SK-N-SH treated with all-trans-retinoic acid at 6 μM for 48 hours (cell line): ENCODE results near the gene COX7A2L.

Source experiments
- ATAC-seq: fragments of 200-7000 bp; cut with Tn5 transposase; 3 replicates; pipeline ENCODE4 v1.9.1; 2020; ENCODE audit warnings: mild to moderate bottlenecking, moderate library complexity
- ARNTL ChIP-seq: fragments of 450-650 bp; formaldehyde crosslinking; IDR thresholded peaks from 2 replicates; pipeline ENCODE4 v1.5.0; 2020; ENCODE audit warnings: low read depth, mild to moderate bottlenecking, moderate library complexity, borderline replicate concordance
- BACH2 ChIP-seq: fragments of 250-450 bp; sonication (Bioruptor Pico); IDR thresholded peaks from 2 replicates; pipeline ENCODE4 v1.9.0; 2021; ENCODE audit warnings: mild to moderate bottlenecking, borderline replicate concordance
- CSDC2 ChIP-seq: fragments of 250-450 bp; sonication (Bioruptor Pico); IDR thresholded peaks from 2 replicates; pipeline ENCODE4 v1.5.0; 2020; ENCODE audit warnings: mild to moderate bottlenecking, moderate library complexity
- ESRRG ChIP-seq: fragments of 250-450 bp; sonication (Bioruptor Pico); IDR thresholded peaks from 2 replicates; pipeline ENCODE4 v1.6.1; 2021; ENCODE audit warnings: mild to moderate bottlenecking
- GLIS3 ChIP-seq: fragments of 250-450 bp; sonication (Bioruptor Pico); IDR thresholded peaks from 2 replicates; pipeline ENCODE4 v1.5.0; 2020; ENCODE audit warnings: mild to moderate bottlenecking, moderate library complexity
- ISL1 ChIP-seq: fragments of 250-450 bp; sonication (Bioruptor Pico); IDR thresholded peaks from 2 replicates; pipeline ENCODE4 v2.1.2; 2022; ENCODE audit warnings: mild to moderate bottlenecking, moderate library complexity
- PPARA ChIP-seq: fragments of 250-450 bp; sonication (Bioruptor Pico); IDR thresholded peaks from 2 replicates; pipeline ENCODE4 v1.5.0; 2020; ENCODE audit warnings: mild to moderate bottlenecking, borderline replicate concordance
- RARB ChIP-seq: fragments of 250-450 bp; sonication (Bioruptor Pico); IDR thresholded peaks from 2 replicates; pipeline ENCODE4 v1.8.0; 2021; ENCODE audit warnings: mild to moderate bottlenecking, moderate library complexity
- SNAI2 ChIP-seq: fragments of 250-450 bp; sonication (Bioruptor Pico); IDR thresholded peaks from 2 replicates; pipeline ENCODE4 v1.5.0; 2020; ENCODE audit warnings: mild to moderate bottlenecking, moderate library complexity
- TOX ChIP-seq: fragments of 250-450 bp; sonication (Bioruptor Pico); IDR thresholded peaks from 2 replicates; pipeline ENCODE4 v1.8.0; 2021; ENCODE audit warnings: mild to moderate bottlenecking, moderate library complexity, borderline replicate concordance
- ZC3H10 ChIP-seq: fragments of 250-450 bp; sonication (Bioruptor Pico); IDR thresholded peaks from 2 replicates; pipeline ENCODE4 v1.5.1; 2021; ENCODE audit warnings: mild to moderate bottlenecking, moderate library complexity
- ZFP3 ChIP-seq: fragments of 250-450 bp; sonication (Bioruptor Pico); IDR thresholded peaks from 2 replicates; pipeline ENCODE4 v1.5.0; 2020; ENCODE audit warnings: mild to moderate bottlenecking, moderate library complexity
- ZFP30 ChIP-seq: fragments of 450-650 bp; formaldehyde crosslinking; IDR thresholded peaks from 2 replicates; pipeline ENCODE4 v1.5.0; 2022; ENCODE audit warnings: mild to moderate bottlenecking, moderate library complexity
- ZNF565 ChIP-seq: fragments of 450-650 bp; formaldehyde crosslinking; conservative IDR thresholded peaks from 2 replicates; pipeline ENCODE4 v1.5.0; 2020; ENCODE audit warnings: low read depth, mild to moderate bottlenecking, moderate library complexity
- ZNF70 ChIP-seq: fragments of 450-650 bp; formaldehyde crosslinking; IDR thresholded peaks from 2 replicates; pipeline ENCODE4 v1.5.0; 2020; ENCODE audit warnings: mild to moderate bottlenecking, moderate library complexity
- ZNF8 ChIP-seq: fragments of 450-650 bp; formaldehyde crosslinking; IDR thresholded peaks from 2 replicates; pipeline ENCODE4 v1.5.0; 2020; ENCODE audit warnings: mild to moderate bottlenecking, moderate library complexity
- TF ChIP-seq, protein P1 (sequence below): fragments of 250-450 bp; sonication (Bioruptor Pico); IDR thresholded peaks from 2 replicates; pipeline ENCODE4 v1.5.0; 2020; ENCODE audit warnings: mild to moderate bottlenecking, moderate library complexity
- TF ChIP-seq, protein P2 (sequence below): fragments of 250-450 bp; sonication (Bioruptor Pico); IDR thresholded peaks from 2 replicates; pipeline ENCODE4 v1.8.0; 2021; ENCODE audit warnings: low read depth, mild to moderate bottlenecking, moderate library complexity, borderline replicate concordance
- TF ChIP-seq, protein P3 (sequence below): fragments of 250-450 bp; sonication (Bioruptor Pico); IDR thresholded peaks from 2 replicates; pipeline ENCODE4 v1.5.1; 2020; ENCODE audit warnings: low read depth, mild to moderate bottlenecking, moderate library complexity

Gene COX7A2L, protein sequence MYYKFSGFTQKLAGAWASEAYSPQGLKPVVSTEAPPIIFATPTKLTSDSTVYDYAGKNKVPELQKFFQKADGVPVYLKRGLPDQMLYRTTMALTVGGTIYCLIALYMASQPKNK

DNA sequence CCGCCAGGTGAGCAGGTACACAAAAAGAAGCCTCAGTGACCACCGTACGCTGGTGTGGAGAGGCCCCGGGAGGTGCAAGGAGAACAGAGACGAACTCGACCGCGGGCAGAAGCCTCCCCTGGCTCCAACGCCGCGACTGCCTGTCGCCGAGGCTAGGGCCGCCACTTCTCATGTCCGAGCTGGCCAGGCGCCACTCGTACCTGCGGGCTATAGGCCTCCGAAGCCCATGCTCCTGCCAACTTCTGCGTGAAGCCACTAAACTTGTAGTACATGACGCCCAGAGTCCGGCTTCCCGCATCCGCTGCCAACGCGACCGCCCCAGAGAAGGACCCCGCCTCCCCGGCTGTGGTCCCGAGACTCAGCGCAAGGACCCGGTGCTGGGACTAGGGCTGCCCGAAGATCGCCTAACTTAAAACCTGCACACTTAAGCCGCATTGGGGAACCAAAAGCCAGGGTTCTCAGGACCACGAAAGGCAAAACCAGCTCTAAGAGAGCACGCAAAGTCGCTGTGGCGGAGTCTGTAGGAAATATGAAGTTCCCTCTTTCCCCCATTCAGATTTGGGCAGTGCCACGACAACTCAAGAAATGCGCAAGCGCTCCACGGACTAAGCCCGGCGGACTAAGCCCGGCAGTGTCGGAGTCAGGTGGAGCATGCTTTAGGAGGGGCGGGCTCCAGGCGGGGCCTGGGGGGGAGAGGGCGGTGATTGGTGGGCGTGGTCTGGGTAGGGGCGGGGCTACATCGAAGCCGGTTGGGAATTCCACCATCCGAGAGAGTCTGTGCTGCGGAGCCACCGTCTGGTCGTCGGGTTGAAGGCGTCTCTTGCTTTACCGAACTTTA lies at the start of gene COX7A2L:
TSS of gene COX7A2L (minus strand) at position 328 of the 838 bp plus-strand sequence. CDS start at position 272, 56 bp downstream.
- TF ChIP-seq, protein P1, sequence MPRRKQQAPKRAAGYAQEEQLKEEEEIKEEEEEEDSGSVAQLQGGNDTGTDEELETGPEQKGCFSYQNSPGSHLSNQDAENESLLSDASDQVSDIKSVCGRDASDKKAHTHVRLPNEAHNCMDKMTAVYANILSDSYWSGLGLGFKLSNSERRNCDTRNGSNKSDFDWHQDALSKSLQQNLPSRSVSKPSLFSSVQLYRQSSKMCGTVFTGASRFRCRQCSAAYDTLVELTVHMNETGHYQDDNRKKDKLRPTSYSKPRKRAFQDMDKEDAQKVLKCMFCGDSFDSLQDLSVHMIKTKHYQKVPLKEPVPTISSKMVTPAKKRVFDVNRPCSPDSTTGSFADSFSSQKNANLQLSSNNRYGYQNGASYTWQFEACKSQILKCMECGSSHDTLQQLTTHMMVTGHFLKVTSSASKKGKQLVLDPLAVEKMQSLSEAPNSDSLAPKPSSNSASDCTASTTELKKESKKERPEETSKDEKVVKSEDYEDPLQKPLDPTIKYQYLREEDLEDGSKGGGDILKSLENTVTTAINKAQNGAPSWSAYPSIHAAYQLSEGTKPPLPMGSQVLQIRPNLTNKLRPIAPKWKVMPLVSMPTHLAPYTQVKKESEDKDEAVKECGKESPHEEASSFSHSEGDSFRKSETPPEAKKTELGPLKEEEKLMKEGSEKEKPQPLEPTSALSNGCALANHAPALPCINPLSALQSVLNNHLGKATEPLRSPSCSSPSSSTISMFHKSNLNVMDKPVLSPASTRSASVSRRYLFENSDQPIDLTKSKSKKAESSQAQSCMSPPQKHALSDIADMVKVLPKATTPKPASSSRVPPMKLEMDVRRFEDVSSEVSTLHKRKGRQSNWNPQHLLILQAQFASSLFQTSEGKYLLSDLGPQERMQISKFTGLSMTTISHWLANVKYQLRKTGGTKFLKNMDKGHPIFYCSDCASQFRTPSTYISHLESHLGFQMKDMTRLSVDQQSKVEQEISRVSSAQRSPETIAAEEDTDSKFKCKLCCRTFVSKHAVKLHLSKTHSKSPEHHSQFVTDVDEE (CRISPR knock-in tag) = 0 out of 2 replicates have a peak, but pooled peaks have one; percentile 26
- TF ChIP-seq ZNF8 = no peak
- peak; percentile 96 for ATAC-seq

DNA sequence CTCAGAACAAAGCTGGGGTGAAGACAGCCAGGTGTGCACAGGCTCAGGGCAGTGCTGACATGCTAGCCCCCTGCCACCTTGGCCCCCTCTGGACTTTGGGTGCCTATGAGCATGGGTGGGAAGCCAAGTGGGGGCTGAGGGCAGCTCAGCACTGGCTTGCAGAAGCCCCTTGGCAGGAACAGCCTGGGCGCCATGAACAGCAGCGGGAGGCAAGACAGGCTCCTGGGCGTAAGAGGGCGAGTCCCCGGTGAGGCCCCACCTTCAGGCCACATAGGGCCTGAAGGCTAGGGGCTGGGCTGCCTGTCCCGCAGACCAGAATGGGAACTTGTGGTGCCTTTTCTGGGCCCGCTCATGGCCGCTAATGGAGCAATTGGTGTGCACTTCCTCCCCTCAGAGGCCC lies 47.0 kb upstream of the COX7A2L start:
- no peak for ATAC-seq
- no peak for TF ChIP-seq ZC3H10 (CRISPR knock-in tag)
- TF ChIP-seq TOX (CRISPR knock-in tag) = no peak
- TF ChIP-seq ISL1 (CRISPR knock-in tag) = no peak

DNA sequence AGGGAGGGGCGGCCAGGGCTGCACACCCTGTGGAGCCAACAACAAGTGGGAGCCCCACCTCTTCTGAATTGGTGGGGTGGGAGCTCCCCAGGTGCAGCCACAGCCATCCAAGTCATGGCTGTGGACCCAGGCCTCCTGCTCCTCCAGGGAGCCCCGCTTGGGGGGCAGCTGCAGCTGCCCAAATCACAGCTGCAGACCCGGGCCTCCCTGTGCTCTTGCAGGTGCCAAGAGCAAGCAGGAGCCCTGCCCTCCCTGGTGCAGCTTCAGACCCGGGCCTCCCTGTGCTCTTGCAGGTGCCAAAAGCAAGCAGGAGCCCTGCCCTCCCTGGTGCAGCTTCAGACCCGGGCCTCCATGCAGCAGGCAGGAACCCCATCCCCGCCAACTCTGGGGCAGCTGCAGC lies 46.5 kb upstream of the COX7A2L start:
- ATAC-seq = no peak
- TF ChIP-seq ZFP3 (CRISPR knock-in tag) (no peak), TOX (CRISPR knock-in tag) (no peak), ZNF565 (CRISPR knock-in tag) (no peak), ZNF8 (no peak), SNAI2 (no peak), ZC3H10 (CRISPR knock-in tag) (no peak), RARB (CRISPR knock-in tag) (no peak), GLIS3 (CRISPR knock-in tag) (no peak), ESRRG (CRISPR knock-in tag) (no peak), ZFP30 (no peak), PPARA (CRISPR knock-in tag) (no peak), ISL1 (CRISPR knock-in tag) (no peak), BACH2 (CRISPR knock-in tag) (no peak), ARNTL (CRISPR knock-in tag) (no peak), ZNF70 (no peak), CSDC2 (CRISPR knock-in tag) (no peak)
- TF ChIP-seq, protein P2, sequence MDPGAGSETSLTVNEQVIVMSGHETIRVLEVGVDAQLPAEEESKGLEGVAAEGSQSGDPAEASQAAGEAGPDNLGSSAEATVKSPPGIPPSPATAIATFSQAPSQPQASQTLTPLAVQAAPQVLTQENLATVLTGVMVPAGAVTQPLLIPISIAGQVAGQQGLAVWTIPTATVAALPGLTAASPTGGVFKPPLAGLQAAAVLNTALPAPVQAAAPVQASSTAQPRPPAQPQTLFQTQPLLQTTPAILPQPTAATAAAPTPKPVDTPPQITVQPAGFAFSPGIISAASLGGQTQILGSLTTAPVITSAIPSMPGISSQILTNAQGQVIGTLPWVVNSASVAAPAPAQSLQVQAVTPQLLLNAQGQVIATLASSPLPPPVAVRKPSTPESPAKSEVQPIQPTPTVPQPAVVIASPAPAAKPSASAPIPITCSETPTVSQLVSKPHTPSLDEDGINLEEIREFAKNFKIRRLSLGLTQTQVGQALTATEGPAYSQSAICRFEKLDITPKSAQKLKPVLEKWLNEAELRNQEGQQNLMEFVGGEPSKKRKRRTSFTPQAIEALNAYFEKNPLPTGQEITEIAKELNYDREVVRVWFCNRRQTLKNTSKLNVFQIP (CRISPR knock-in tag) = no peak
- TF ChIP-seq, protein P1 (CRISPR knock-in tag) = no peak
- TF ChIP-seq, protein P3, sequence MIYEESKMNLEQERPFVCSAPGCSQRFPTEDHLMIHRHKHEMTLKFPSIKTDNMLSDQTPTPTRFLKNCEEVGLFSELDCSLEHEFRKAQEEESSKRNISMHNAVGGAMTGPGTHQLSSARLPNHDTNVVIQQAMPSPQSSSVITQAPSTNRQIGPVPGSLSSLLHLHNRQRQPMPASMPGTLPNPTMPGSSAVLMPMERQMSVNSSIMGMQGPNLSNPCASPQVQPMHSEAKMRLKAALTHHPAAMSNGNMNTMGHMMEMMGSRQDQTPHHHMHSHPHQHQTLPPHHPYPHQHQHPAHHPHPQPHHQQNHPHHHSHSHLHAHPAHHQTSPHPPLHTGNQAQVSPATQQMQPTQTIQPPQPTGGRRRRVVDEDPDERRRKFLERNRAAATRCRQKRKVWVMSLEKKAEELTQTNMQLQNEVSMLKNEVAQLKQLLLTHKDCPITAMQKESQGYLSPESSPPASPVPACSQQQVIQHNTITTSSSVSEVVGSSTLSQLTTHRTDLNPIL (CRISPR knock-in tag) = no peak

DNA sequence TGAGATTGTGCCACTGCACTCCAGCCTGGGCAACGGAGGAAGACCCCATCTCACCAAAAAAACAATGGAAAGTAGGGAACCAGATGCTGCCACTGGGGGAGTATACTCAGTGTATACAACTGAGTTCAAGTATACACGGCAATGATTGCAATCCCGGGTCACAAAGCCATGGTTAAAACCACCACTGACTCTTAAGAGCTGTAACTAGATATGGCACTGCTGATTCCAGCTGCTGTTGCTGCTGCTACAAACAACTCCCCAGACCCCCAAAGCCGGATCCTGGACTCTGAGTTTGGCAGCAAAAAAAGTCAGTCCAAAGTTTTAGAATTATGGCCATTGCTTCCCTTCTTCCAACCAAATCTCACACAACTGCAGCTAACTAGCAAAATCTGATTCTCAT lies 43.7 kb upstream of the COX7A2L start:
- ATAC-seq = no peak
- TF ChIP-seq ZNF70 (no peak), BACH2 (CRISPR knock-in tag) (no peak)
